Activated CD8-positive, alpha-beta memory T cell treated with anti-CD3 and anti-CD28 coated beads, Interleukin-2, amount 50 U/mL, for 4 hours (primary cell): ENCODE measurements around the gene YIPF2.
"Not testable (repeated sequence)": the region's sequence is repeated elsewhere in the genome, so short reads cannot be mapped to it uniquely, and the experiment has no call there.

Source experiments
- DNase-seq: peaks from one replicate; pipeline ENCODE4 v3.0.0-alpha.2; 2020

The YIPF2 gene

DNA sequence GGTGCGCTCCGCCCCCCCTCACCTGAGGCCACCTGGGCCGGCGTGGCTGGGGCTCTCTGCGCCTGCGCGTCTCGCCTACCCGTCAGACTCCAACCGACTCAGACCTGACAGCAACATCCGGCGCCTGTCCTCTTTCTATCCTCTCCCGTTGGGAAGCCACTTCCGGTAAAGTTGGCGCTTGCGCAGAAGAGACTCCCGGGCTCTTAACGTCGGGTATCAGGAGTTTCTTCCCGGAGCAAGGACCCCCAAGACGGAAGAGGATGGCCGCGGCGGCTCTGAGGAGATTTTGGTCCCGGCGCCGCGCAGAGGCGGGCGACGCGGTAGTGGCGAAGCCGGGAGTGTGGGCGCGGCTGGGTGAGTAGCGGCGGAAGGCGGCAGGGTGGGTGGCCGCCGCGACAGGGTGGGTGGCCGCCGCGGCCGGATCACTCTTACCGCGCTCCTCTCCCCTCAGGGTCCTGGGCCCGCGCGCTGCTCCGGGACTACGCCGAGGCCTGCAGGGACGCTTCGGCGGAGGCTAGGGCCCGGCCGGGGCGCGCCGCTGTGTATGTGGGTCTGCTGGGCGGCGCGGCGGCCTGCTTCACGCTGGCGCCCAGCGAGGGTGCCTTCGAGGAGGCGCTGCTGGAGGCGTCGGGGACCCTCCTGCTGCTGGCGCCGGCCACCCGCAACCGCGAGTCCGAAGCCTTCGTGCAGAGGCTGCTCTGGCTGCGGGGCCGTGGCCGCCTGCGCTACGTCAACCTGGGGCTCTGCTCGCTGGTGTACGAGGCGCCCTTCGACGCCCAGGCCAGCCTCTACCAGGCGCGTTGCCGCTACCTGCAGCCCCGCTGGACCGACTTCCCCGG lies at the start of gene YIPF2, which contains the start of gene TIMM29:
Gene YIPF2 (minus strand): TSS at position 77 of the 839 bp plus-strand sequence. CDS start 229 bp downstream, outside the sequence.
Gene TIMM29 (plus strand): TSS at position 249 of the 839 bp plus-strand sequence. CDS start 12 bp downstream, at position 261.
- peak; percentile 91 for DNase-seq

DNA sequence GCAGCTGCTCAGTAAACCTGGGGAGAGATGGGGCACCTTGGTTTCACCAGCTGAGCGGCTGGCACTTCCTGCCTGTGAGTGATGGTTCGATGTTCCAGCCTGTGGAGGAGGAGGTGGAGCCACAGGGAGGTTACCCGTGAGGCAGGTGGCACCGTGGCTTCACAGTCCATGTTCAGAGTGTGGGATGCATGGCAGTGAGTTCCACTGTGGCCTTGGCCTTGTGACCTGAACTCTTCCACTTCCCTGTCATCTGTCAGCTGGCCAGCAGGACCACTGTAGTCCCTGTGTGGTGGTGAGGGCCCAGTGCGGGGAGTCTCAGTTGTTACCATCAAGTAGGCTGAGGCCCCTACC lies 49.3 kb upstream of the YIPF2 start:
- no peak for DNase-seq

DNA sequence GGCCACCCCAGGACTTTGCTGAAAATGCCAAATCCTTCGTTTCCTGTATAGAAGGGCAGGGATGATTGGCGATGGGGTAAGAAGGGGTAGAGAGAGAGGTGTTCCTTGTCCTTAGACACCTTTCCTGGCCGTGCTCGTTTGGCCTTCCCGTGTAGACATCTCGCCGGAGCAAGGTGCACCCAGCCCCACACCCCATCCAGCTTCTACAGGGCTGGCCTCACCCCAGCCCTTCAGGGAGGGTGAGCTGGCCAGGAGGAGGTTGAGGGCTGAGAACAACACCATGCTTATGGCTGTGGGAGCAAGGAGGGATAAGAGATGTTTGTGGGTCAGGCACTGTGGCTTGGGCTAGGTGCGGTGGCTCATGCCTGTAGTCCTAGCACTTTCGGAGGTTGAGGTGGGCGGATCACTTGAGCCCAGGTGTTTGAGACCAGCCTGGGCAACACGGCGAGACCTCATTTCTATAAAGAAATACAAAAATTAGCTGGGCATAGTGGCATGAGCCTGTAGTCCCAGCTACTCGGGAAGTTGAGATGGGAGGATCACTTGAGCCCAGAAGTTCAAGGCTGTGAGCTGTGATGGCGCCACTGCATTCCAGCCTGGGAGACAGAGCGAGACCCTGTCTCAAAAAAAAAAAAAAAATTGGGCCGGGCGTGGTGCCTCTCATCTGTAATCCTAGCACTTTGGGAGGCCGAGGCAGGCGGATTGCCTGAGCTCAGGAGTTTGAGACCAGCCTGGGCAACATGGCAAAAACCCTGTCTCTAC lies 47.9 kb upstream of the YIPF2 start:
- DNase-seq, result no peak

DNA sequence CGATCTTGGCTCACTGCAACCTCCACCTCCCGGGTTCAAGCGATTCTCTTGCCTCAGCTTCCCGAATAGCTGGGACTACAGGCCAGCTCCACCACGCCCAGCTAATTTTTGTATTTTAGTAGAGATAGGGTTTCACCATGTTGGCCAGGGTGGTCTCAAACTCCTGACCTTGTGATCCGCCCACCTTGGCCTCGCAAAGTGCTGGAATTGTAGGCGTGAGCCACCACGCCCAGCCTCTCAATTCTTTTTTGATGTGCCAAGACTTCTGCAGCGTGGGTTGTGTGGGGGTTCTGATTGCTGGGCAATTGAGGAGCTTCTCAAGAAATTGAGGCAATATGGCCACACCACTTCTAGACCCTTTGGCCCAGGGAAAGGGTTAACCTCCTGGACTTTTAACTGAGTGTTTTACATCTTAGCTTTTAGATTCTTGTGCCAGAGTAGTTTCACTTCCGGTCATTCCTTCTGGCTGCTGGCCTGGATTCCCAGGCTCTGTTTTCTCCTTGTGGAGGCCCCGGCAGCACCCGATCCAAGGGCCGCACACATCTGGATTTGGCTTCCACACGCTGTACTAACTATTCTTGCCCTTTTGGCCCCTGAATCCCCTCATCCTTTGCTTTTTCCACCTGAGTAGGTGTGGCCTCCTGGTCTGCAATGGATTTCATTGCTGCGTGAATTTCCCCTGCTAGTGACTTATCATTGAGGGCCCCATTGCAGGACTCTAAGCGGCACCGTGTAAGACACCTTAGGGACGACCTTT lies 47.1 kb upstream of the YIPF2 start:
- no peak for DNase-seq

DNA sequence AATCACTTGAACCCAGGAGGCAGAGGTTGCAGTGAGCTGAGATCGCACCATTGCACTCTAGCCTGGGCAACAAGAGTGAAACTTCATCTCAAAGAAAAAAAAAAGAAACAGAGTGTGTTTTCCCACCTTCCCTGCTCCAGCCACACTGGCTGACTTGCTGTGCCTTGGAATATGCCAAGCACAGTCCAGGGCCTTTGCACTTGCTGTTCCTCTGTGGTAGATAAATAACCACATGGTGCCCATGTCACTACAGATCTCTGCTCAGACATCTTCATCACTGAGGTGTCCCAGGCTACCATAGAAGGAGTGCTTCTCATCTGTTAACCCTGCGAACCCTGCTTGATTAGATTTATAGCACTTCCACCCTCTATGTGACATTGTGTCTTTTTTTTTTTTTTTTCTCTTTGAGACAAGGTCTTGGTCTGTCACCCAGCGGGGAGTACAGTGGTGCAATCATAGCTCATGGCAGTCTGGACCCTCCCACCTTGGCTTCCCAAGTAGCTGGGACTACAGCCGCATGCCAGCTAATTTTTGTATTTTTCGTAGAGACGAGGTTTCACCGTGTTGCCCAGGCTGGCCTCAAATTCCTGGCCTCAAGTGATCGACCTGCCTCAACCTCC lies 42.8 kb upstream of the YIPF2 start:
- no peak for DNase-seq

DNA sequence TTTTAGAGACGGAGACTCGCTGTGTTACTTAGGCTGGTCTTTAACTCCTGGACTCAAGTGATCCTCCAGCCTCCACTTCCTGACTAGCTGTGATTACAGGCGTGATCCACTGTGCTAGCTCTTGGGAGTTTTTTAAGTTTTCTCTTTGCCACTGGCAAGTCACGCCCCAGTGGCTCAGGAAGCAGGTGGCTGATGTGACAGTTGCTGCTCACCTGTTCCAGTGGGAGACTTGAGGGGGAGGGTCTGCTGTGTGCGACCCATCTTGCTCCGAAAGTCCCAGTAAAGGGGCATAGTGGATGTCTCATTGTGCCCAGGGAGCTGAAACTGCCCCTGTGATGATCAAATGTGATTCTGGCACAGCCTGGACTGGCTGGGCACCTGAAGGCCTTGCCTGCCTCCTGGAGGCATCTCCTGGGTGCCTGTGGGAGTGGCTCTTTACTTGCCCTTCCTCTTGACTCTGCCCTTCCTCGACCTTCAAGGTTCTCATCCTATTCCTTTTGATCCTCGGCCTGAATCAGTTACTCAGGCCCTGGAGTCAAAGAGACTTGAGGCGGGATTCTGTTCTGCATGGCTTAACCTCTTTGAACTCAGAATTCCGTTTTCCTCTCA lies 40.2 kb upstream of the YIPF2 start:
- no peak for DNase-seq

DNA sequence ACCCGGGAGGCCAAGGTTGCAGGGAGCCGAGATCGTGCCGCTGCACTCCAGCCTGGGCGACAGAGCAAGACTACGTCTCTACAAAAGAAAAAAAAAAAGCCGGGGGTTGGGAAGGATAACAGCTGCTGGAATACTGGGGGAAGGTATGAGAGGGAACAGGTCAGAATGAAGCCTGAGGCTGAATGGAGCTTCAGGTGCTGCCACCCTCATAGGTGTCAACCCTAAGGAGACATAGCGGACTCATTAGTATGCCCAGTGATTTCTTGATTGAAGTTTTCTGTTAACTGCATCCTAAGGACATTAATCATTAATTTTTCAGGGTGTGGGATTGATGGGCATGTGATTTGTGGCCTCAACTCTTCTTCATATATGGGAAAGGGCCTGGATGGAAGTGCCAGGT lies 38.4 kb upstream of the YIPF2 start:
- DNase-seq, result no peak

DNA sequence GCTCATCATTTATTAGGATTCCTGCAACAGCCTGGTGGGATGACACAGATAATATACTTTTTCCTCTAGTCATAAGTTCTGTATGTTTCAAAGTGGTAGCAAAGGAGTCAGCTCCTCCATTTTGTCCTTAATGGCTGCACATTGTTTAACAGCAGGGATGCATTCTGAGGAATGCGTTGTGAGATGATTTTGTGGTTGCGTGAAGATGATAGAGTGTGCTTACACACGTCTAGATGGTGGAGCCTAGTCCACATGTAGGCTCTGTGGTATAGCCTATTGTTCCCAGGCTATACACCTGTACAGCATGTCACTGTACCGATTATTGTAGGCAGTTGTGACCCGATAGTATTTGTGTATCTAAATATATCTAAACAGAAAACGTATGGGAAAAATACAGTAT lies 37.0 kb upstream of the YIPF2 start:
- DNase-seq, result no peak

DNA sequence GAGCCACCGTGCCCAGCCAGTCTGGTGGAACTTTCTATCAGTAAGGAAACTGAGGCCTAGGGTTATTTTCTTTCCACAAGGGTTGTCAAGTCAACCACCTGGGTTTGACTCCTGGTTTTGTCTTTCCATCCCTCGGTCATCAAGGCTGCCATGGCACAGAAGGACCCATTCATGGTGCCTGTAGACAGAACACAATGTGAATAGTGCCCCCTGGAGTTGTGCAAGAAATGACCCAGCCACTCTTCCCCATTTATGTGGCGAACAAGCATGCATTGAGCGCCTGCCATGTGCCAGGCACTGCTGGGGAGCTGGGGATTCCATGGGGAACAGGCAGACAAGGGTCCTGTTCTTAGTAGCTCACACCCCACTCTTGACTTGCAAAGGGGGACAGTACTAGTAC lies 36.5 kb upstream of the YIPF2 start:
- DNase-seq, result no peak

DNA sequence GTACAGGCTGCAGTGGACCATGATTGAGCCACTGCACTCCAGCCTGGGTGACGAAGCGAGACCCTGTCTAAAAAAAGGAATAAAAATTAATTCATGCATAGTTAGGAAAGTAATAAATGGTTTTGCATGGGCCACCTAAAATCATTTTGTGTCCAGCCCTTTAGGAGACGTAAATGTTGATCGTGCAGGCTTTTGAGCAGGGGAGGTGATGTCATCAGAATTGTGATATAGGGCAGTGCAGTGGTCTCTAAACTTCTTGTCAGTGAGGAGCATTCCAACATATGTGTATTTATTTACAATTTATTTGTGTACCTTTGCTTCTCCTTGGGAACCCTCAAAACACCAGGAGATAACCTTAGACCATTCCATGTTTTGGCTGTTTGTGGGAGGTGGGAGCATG lies 35.4 kb upstream of the YIPF2 start:
- DNase-seq, result no peak

DNA sequence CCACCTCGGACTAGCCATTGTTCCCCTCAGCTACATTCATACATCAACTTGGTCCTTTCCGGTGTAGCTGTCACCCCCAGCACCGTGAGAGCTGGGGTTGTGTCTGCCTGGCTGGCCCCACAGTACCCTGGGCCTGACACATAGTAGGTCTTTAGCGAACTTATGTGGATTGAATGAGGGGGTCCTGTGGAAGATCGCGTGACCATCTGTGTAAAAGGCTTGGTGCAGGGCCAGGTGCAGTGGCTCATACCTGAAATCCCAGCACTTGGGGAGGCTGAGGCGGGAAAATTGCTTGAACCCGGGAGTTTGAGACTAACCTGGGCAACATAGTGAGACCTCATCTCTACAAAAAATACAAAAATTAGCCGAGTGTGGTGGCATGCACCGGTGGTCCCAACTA lies 34.4 kb upstream of the YIPF2 start:
- no peak for DNase-seq

DNA sequence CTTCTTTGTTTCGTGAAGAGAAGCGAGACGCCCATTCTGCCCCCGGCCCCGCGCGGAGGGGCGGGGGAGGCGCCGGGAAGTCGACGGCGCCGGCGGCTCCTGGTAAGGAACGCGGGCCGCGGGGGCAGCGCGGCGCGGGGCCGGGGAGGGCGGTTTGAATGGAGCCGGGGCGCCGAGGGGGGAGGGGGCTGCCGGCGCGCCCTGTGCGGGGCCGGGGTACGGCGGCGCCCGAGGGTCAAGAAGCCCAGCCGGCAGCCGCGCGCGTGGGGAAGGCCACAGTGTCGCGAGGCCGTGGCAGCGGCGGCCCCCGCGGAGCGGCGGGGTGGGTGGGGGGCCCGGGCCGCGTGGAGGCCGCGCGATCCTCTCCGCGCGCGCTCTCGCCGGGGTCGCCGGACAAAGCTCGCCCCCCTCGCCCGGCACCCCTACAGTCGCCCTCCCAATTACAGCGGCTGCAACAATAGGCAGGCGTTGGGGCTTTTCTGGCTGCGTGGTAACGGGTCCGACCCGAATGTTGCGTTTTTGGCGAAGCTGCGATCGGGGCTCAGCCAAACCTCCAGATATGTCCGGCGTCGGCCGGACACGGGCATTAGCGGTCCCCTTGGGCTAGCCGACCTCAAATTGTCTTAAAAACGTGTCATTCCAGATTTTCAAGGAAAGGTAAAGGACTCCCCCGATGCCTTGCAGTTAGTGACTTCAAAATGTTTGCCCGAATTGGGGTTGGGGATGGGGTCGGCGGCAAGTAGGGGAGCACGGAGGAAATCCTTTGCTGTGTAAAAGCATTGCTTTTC lies 32.8 kb upstream of the YIPF2 start:
- DNase-seq, result no peak

DNA sequence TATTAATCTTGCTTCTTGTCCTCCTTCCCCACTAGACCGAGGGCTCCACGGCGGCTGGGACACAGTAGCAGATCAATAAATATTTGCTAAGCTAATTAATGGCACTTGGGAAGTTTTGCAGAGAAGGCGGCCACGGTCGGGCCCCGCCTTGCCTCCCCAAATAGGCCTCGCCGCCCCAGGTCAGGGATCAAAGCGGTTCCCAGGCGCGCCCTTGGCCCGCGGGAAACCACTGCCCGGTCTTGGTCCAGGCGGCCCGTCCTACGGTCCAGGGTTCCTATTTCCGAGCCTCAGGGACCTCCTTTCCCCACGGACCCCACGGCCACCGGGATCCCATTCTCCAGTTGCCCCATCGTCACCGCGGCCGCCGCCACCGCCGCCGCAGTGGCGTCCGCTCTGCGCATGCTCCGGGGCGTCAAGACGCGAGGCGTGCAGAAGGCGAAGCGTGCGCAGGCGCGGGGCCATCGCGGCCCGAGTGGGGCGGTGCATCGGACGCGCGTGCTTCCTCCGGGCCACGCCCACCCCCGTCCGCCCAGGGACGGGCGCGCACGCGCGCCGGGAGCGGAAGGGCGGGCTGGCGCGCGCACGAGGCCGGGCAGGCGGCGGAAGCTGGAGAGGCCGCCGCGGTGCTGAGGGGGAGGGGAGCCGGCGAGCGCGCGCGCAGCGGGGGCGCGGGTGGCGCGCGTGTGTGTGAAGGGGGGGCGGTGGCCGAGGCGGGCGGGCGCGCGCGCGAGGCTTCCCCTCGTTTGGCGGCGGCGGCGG lies 32.1 kb upstream of the YIPF2 start, which contains the start of gene SMARCA4:
Gene SMARCA4 (plus strand): TSS at position 717 of the 759 bp plus-strand sequence. CDS start 23,122 bp downstream, outside the sequence.
- peak; percentile 98 for DNase-seq

DNA sequence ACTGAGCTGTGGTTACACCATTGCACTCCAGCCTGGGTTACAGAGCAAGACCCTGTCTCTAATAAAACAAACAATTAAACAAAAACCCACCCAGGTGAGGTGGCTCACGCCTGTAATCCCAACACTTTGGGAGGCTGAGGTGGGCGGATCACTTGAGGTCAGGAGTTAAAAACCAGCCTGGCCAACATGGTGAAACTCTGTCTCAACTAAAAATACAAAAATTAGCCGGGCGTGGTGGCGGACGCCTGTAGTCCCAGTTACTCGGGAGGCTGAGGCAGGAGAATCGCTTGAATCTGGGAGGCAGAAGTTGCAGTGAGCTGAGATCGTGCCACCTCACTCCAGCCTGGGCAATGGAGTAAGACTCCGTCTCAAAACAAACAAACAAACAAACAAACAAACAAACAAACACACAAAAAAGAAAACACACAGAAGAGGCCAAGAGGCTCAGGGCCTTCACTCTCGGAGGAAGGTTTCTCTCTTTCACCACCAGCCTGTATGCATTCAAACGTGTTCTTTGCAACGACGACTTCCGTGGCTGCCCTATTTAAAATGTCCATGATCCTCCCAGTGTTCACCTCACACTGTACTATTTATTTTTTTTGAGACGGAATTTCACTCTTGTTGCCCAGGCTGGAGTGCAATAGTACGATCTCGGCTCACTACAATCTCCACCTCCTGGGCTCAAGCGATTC lies 31.0 kb upstream of the YIPF2 start:
- DNase-seq, result not testable (repeated sequence)

DNA sequence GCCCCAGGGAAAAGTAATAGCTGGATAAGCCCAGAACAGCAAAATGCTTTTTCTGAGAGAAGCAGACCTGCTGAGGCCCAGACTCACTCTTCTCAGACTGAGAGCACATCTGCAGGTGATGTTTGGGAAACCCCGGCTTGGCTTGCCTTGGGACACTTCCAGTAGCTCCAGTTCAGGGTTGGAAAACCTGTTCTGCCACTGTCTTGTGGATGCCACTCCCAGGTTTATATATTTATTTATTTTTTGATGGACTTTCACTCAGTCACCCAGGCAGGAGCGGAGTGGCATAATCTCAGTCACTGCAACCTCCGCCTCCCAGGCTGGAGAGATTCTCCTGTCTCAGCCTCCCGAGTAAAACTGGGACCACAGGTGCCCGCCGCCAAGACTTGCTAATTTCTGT lies 24.4 kb upstream of the YIPF2 start:
- DNase-seq, result no peak

DNA sequence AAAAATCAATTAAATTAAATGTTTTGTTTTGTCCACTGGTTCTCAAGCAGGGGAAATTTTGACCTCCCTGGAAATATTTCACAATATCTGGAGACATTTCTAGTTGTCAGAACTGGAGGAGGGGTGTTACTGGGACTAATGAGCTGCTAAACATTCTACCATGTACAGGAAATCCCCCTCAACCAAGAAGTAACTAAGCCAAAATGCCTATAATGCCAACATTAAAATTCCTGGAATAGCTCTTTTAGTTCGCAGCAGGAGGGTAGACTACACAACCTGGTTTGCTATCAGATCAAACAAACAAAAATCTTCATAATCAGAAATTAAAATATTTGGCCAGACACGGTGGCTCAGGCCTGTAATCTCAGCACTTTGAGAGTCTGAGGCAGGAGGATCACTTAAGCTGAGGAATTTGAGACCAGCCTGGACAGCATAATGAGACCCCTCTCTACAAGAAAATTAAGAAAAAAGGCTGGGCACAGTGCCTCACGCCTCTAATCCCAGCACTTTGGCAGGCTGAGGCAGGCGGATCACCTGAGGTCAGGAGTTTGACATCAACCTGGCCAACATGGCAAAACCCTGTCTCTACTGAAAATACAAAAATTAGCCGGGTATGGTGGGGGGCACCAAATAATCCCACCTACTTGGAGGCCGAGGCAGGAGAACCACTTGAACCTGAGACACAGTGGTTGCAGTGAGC lies 18.7 kb upstream of the YIPF2 start:
- no peak for DNase-seq

DNA sequence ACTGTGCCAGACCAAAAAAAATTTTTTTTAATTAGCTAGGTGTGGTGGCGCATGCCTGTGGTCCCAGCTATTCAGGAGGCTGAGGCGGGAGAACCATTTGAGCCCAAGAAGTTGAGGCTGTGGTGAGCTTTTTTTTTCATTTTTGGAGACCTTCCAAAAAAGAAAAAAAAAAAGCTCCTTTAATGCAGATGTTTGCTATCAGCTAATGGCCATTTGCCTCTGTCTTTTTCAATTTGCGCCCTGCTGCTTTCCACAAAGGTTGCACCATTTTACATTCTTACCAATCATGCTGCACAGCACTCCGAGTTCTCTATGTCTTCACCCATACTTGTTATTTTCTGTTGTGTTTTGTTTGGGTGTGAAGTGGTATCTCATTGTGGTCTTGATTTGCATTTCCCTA lies 16.8 kb upstream of the YIPF2 start:
- DNase-seq, result no peak

DNA sequence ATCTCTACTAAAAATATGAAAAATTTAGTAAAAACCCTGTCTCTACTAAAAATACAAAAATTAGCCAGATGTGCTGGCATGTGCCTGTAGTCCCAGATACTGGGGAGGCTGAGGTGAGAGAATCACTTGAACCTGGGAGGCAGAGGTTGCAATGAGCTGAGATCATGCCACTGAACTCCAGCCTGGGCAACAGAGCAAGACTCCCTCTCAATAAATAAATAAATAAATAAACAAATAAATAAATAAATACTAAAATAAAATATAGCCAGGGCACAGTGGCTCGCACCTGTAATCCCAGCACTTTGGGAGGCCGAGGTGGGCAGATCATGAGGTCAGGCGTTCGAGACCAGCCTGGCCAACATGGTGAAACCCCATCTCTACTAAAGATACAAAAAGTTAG lies 15.0 kb upstream of the YIPF2 start:
- not testable (repeated sequence) for DNase-seq

DNA sequence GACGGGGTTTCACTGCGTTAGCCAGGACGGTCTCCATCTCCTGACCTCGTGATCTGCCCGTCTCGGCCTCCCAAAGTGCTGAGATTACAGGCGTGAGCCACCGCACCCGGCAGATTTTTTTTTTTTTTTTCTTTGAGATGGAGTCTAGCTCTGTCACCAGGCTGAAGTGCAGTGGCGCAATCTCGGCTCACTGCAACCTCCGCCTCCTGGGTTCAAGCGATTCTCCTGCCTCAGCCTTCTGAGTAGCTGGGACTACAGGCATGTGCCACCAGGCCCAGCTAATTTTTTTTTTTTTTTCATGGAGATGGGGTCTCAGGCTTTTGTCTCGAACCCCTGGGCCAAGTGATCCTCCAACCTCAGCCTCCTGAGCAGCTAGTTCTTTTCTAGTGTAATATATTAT lies 13.2 kb upstream of the YIPF2 start:
- not testable (repeated sequence) for DNase-seq
